PC-3 (cell line): Measurements from ENCODE around the gene RNF26.

Experiments
- CTCF ChIP-seq: fragments of 300-600 bp; sonication (generic); conservative IDR thresholded peaks from 2 replicates; pipeline ENCODE4 v1.5.1; 2017; ENCODE audit warnings: antibody characterized with exemption, low read depth, mild to moderate bottlenecking, low read length
- EZH2phosphoT487 ChIP-seq: fragments of 300-600 bp; sonication (generic); IDR thresholded peaks from 2 replicates; pipeline ENCODE4 v1.6.1; 2018; ENCODE audit warnings: mild to moderate bottlenecking, antibody characterized with exemption, low read length, borderline replicate concordance

DNA sequence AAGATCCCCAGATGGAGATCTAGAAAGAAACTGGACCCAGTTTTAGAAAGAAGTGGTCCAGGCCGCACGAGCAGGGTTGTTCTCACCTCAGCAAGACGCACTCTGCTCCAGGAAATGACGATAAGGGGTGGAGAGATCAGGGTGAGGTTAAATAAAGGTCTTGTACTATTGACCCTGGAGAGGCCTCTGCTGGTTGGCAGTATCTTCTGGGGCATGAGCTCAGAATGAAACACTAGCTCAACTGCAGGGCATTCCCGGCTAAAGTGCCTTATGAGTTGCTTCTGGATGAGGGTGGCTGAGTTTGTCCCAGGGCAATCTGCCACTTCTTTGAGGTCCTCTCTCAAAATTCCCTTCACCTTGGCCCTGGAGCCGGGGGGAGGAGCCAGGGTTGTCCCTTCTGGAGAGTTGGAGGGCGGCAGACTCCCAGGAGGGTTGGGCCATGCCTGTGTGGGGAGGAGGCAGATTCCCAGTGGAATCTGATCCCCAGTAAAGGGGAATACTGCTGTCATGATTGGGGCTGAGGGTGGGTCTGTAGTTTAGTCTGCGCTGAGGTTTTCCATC lies 36.2 kb downstream of the RNF26 start:
- TF ChIP-seq CTCF (no peak), EZH2phosphoT487 (no peak)
